A673 (cell line): ENCODE data around the gene FAM181B. TPM values are rescaled to one million over a fixed set of nuclear protein-coding genes. Genes with fewer than 3 reads are reported as not detected.

ENCODE experiments used
- BruUV-seq: library from RNA; stranded (reverse); fragments of 400-500 nt; replicated peaks from 2 replicates; lab custom pipeline; 2021; lab: Mats Ljungman, UMichigan
- CTCF ChIA-PET: fragments of 300-600 bp; sonication (Branson Sonifier 250); formaldehyde crosslinking; loops from one replicate; lab custom pipeline; 2022; ENCODE audit warnings: antibody characterized with exemption; lab: Charles Lee
- POLR2A ChIA-PET: fragments of 300-600 bp; sonication (Branson Sonifier 250); formaldehyde crosslinking; loops from one replicate; lab custom pipeline; 2022; ENCODE audit warnings: antibody characterized with exemption; ENCODE audit not compliant: low non-redundant PET; lab: Charles Lee
- DNase-seq: peaks from one replicate; pipeline ENCODE4 v3.0.0-alpha.2; 2015; ENCODE audit warnings: low spot score
- H3K27ac ChIP-seq: fragments of 200-600 bp; sonication (generic); 2 replicates; pipeline ENCODE4 v1.5.1; 2016; ENCODE audit warnings: mixed run types, low read depth, mild to moderate bottlenecking, mixed read lengths, antibody characterized with exemption, low read length; ENCODE audit not compliant: poor library complexity, severe bottlenecking
- H3K27me3 ChIP-seq: fragments of 200-600 bp; sonication (generic); replicated peaks from 2 replicates; pipeline ENCODE4 v1.6.1; 2017; ENCODE audit warnings: mixed run types, low read depth, mild to moderate bottlenecking, mixed read lengths, antibody characterized with exemption, low read length; ENCODE audit not compliant: insufficient read depth, poor library complexity
- H3K36me3 ChIP-seq: fragments of 200-600 bp; sonication (generic); 2 replicates; pipeline ENCODE4 v1.6.1; 2016; ENCODE audit warnings: mixed run types, mild to moderate bottlenecking, mixed read lengths, antibody characterized with exemption, low read length; ENCODE audit not compliant: insufficient read depth, poor library complexity, severe bottlenecking
- H3K4me1 ChIP-seq: fragments of 200-600 bp; sonication (generic); 2 replicates; pipeline ENCODE4 v1.6.1; 2017; ENCODE audit warnings: mixed run types, mild to moderate bottlenecking, mixed read lengths, antibody characterized with exemption, low read length; ENCODE audit not compliant: insufficient read depth, poor library complexity, severe bottlenecking
- H3K4me3 ChIP-seq: fragments of 200-600 bp; sonication (generic); 2 replicates; pipeline ENCODE4 v1.5.1; 2016; ENCODE audit warnings: low read depth, mixed run types, mild to moderate bottlenecking, mixed read lengths, low read length; ENCODE audit not compliant: poor library complexity, severe bottlenecking
- H3K9me3 ChIP-seq: fragments of 200-600 bp; sonication (generic); 2 replicates; pipeline ENCODE4 v1.6.1; 2016; ENCODE audit warnings: mixed run types, low read depth, mild to moderate bottlenecking, mixed read lengths, antibody characterized with exemption, low read length; ENCODE audit not compliant: poor library complexity, severe bottlenecking
- CTCF ChIP-seq: fragments of 300-800, 200-600 bp; sonication (generic); conservative IDR thresholded peaks from 2 replicates; pipeline ENCODE4 v1.5.1; 2017; ENCODE audit warnings: low read depth, mild to moderate bottlenecking, antibody characterized with exemption, low read length, moderate library complexity, mixed read lengths
- EZH2 ChIP-seq: fragments of 200-600 bp; sonication (generic); IDR thresholded peaks from 2 replicates; pipeline ENCODE4 v1.6.1; 2017; ENCODE audit warnings: borderline replicate concordance, low read depth, mild to moderate bottlenecking, mixed read lengths, antibody characterized with exemption, low read length; ENCODE audit not compliant: poor library complexity, severe bottlenecking
- intact Hi-C: fragments of 100-400 bp; cut with micrococcal nuclease; formaldehyde crosslinking; loops from one replicate; pipeline ENCODE4 v1.10.0; 2022; ENCODE audit not compliant: unreplicated experiment
- total RNA-seq: library from RNA; stranded (reverse); gene quantifications from 2 replicates; pipeline ENCODE4 v1.2.3, GENCODE V29; 2021

The FAM181B gene
- total RNA-seq, 1 experiment from 2014 or later, result not detected

GRCh38 chr11:82703796-82704195 lies 29.9 kb downstream of the FAM181B start:
- BruUV-seq, result no TSS peak
- no peaks in the 10 kb centered on the region for H3K4me1 ChIP-seq
- no peaks in the 10 kb centered on the region for H3K27me3 ChIP-seq
- ChIA-PET POLR2A (no interaction called here), CTCF (no interaction called here)
- H3K4me3 ChIP-seq, result no peak overlapping the region
- DNase-seq, result no peak
- H3K27ac ChIP-seq, result no peak overlapping the region
- intact Hi-C loops, result no loop called here
- TF ChIP-seq CTCF (no peak), EZH2 (no peak)
- H3K36me3 ChIP-seq, result no peaks in the 10 kb centered on the region
- H3K9me3 ChIP-seq, result no peaks in the 10 kb centered on the region

DNA sequence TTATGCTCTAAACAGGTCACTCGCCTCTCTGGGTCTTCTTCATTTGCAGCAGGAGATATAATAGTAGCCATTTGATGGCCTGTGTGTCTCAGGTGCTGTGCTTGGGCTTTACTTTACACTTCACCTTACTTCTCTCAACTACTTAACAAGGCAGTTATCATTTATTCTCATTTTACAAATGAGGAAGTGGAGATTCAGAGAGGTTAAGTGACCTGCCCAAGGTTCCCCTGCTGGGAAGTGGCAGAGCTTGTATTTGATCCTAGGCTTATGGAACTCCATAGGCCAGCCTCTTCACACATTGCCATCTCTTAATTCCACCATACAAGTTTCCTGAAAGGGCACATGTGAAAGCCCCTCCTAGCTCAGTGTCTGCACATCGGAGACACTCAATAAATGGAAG lies 30.4 kb downstream of the FAM181B start:
- no peak for DNase-seq
- CTCF ChIA-PET, result no interaction called here
- H3K36me3 ChIP-seq, result no peaks in the 10 kb centered on the region
- no peak for TF ChIP-seq EZH2
- TF ChIP-seq CTCF, result no peak
- no peak overlapping the region for H3K4me3 ChIP-seq
- POLR2A ChIA-PET, result no interaction called here
- no peaks in the 10 kb centered on the region for H3K9me3 ChIP-seq
- no TSS peak for BruUV-seq
- no peak overlapping the region for H3K27ac ChIP-seq
- no peaks in the 10 kb centered on the region for H3K4me1 ChIP-seq
- intact Hi-C loops, result no loop called here
- no peaks in the 10 kb centered on the region for H3K27me3 ChIP-seq

GRCh38 chr11:82701847-82702520 lies 31.7 kb downstream of the FAM181B start:
- POLR2A ChIA-PET, result no interaction called here
- H3K36me3 ChIP-seq, result no peaks in the 10 kb centered on the region
- no peaks in the 10 kb centered on the region for H3K27me3 ChIP-seq
- H3K9me3 ChIP-seq, result no peaks in the 10 kb centered on the region
- DNase-seq, result peak; percentile 75
- BruUV-seq, result no TSS peak
- no peak for TF ChIP-seq EZH2
- TF ChIP-seq CTCF, result peak; percentile 94
- CTCF ChIA-PET, result interaction anchor here (0.7 kb wide), 1 partner anchor 25 kb away, joined by 3 read pairs; no protein-coding TSS in a partner anchor
- H3K4me1 ChIP-seq, result no peaks in the 10 kb centered on the region
- H3K4me3 ChIP-seq, result no peak overlapping the region
- intact Hi-C loops, result no loop called here
- no peak overlapping the region for H3K27ac ChIP-seq
